NCI-H748 treated with DMSO at 0.1 percent for 48 hours (cell line): ENCODE results near the gene FAM20A.

Experiments used
- DNase-seq: peaks from one replicate; lab custom pipeline; 2025; lab: John Stamatoyannopoulos, UW

Gene FAM20A

DNA sequence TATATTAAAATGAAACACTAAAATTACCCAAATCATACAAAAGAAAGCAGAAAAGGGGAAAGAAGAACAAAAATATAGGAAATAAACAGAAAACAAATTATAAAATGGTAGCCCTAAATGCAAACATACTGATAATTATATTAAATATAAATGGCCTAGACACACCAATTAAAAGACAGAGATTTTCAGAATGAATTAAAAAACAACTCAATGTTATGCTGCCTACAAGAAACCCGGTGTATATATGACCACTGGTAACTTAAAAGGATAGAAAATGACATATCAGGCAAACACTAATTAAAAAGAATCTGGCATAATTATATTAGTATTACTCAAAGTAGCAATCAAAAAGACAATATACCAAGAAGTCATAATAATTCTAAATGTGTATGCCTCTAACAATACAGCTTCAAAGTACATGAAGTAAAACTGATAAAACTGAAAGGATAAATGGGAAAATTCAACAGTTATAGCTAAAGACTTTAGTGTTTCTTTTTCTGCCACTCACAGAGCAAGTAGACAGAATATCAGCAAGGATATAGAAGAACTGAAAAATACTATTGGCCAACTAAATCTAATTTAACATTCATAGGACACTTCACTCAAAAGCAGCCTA, 7.5 kb upstream of the FAM20A start:
- DNase-seq: no peak

DNA sequence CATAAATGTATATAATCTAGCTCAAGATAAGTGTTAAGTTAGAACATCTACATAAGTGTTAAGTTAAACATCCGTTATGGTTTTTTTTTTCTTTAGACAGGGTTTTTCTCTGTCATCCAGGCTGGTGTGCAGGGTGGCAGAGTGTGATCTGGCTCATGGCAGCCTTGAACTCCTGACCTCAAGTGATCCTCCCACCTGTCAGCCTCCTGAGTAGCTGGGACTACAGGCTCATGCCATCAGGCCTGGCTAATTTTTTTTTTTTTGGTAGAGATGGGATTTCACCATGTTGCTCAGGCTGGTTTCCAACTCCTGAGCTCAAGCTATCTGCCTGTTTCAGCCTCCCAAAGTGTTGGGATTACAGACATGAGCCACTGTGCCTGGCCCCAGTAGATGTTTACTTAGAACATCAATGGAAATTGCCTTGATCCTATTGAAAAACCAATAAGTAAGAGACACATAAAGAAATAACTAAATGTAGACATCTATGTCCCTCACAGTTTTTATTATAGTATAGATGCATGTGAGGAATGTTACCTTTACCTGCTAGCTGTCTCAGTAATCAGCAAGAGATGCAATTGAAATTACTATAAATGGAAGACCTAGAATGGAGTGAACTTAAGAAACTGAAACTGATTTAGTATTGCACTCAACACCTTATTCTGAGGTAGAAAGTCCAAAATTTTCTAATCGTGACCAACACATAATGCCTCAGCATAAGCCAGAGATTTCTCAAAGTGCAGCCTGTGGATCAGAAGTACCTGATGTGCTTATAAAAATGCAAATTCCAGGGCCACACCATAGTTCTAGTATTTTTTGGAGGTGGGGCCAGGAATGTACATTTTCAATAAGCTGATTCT, 5.5 kb upstream of the FAM20A start:
- DNase-seq: no peak

- DNase-seq: no peak
Measured at GRCh38 chr17:68605914-68606313, 4.7 kb upstream of the FAM20A start.

- DNase-seq: no peak
Measured at GRCh38 chr17:68603656-68604055, 2.5 kb upstream of the FAM20A start.

GRCh38 chr17:68603027-68603426, 1.9 kb upstream of the FAM20A start:
- DNase-seq: no peak

- no peak for DNase-seq
Measured at GRCh38 chr17:68602289-68602688, 1.1 kb upstream of the FAM20A start.

- DNase-seq: no peak
Measured at GRCh38 chr17:68601565-68602288, 560 bp upstream of the FAM20A start.

DNA sequence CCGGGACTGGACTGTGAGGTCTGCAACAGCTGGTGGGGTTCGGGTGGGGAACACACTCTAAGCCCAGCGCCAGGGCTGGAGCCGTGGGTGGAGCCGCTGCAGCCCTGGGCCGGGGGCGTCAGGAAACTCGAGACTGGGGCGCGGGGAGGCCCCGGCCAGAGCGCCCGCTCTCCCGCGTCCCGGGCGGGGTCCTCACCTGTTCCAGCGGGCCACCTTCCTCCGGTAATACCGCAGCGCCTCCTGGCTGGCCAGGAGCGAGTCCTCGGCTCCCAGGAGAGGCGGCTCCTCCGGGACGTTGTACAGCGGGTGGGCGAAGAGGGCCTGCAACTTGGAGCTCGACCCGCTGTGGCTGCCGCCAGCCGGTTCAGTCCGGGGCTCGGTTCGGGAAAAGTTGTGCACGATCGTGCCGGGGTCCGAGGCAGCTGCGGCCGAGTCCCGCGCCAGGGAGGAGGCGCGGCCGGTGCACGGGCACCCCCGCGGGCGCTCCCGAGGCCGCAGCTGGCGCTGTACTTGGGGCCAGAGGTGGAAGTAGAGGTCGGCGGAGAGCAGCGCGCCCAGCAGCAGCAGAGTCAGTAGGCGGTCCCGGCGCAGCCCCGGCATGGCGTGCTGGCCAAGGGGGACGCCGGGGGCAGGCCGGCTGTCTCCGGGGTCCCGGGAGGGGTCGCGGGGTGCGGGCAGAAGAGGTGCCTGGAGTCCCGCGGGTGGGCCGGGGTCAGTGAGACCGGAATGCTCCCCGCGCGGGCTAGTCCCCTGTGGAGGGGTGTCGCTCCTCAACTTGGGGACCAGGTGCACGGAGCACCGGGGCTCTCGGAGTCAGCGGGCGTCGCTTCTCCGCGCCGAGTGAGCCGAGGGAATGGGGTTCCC, 868 bp downstream of the FAM20A start:
- peak; percentile 5 for DNase-seq

DNA sequence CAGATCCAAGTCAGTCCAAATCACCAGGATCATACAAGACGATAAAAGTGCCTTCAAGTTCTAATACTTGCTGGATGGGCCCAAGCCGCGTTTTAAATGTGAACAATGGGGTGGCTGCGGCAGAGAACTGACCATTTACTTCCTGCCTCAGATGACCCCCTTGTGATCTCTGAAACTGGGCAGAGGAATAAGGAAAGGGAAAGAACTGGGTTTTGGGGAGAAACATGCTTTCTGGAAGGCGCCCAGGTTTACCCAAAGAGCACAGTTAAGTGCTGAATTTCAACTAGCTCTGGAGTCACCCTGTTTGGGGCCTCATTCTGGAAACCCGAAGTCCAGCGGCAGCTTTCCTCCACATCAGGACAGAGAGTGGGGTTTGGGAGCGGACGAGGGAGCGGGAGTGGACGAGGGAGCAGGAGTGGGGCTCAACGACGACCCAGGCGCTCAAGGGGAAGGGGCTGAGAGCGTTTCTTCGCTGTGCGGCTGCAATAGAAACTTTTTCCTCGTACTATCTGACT, 1.6 kb downstream of the FAM20A start:
- DNase-seq: no peak

DNA sequence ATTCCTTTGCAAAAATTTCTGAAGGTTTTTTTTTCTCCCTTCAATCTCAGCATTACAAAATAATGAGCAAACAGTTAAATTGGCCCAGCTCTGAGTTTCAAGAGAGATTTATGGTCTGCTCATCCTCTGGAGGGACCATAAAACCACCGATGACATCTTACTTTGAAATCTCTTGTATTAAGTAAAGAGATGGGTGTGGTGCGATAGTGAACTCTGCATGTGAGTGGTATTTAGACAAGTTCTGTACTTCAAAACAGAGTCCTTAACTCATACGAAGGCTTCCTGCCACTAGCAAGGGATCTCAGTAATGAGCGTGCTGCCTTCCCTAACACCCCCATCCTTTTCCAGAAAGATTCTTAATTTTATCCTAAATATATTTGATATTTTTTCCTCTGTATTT, 2.1 kb downstream of the FAM20A start:
- DNase-seq: no peak

GRCh38 chr17:68598545-68598961, 2.6 kb downstream of the FAM20A start:
- DNase-seq: no peak

DNA sequence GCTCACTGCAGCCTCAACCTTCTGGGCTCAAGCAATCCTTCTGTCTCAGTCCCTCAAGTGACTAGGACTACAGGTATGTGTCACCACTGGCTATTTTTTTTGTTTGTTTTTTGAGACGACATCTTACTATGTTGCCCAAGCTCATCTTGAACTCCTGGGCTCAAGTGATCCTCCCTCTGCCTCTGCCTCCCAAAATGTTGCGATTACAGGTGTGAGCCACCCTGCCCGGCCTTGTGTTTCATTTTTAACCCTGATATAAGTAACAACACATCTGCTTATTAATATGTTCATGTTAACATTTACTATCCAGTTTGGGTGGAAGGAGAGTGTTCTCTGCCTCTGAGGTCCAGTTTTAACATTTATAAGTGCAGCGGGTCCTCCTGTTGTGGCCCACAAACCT, 3.1 kb downstream of the FAM20A start:
- DNase-seq: no peak

DNA sequence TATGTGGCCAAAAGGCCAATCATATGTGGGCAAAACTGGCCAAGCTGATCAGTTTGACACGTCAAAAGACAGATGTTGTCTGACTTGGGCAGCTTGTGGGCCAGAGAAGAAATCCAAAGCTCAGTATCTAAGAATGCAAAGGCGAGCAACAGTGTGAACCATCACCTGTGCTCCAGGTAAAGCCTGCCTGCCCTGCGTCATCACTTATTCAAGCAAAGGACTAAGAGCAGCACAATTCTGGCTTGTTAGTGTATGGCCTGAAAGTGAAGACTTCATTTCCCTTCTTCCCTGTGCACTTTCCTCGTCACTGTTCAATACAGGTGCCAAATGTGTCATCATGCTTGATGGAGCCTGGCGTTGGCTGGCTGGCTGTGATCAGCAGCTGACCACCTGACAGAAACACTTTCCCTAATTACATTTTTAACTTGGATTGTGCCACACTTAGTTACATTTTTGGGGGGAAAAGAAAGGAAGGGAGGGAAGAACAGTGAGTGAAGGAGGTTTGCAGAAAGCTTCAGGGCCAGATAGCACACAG, 4.7 kb downstream of the FAM20A start:
- no peak for DNase-seq

GRCh38 chr17:68595986-68596385, 5.2 kb downstream of the FAM20A start:
- no peak for DNase-seq

- no peak for DNase-seq
Measured at GRCh38 chr17:68595496-68595895, 5.7 kb downstream of the FAM20A start.

- DNase-seq: no peak
Measured at GRCh38 chr17:68594552-68594951, 6.6 kb downstream of the FAM20A start.

DNA sequence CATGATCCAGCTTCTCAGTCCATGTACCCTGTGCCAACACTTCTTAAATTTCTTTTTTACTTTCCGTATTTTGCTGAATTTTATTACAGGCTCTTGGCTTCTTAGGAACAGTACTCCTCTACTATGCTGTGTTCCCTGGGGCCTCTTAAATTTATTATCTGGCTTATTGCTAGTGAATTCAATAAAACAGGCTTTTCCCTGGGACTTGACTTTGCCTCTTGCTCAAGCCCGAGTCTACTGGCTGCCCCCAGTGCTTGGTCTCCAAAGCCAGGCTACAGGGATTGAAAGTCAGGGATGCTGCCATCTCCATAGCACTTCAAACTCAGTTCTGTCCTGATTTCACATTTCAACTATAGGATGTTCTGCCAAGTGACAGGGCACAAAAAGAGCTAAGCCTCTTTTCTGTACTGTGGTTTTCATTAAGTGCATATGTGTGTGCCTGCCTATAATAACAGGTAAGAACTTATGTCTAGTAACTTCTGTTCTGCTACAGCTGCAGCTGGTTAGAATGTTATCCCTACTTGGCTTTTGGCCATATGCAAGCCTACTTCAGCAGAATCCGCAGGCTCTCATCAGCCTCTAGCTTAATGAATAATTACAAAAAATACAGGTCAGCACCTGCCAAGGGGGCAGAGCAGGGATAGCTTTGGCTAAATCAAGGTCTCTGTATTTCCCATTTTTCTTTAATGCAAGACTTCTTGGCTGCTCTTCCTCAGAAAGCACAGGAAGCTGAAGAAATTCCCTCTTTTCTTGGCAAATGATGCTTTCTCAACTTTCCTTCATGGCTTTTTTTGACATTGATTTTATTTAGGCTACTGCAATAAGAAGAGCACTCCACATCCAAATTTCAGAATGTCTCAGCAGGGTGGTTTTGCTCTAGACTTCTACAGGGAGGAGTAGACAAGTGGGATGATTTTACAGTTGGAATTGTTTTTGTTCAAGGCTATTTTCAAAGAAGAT, 8.2 kb downstream of the FAM20A start:
- no peak for DNase-seq

- no peak for DNase-seq
Measured at GRCh38 chr17:68592009-68592408, 9.2 kb downstream of the FAM20A start.

GRCh38 chr17:68591583-68591982, 9.6 kb downstream of the FAM20A start:
- no peak for DNase-seq

GRCh38 chr17:68589086-68589485, 12.1 kb downstream of the FAM20A start:
- DNase-seq: no peak
